ENCODE data around the gene CCDC182.
A peak's percentile ranks its signal among the peaks of the same experiment; 100 is the strongest.

Gene CCDC182

DNA sequence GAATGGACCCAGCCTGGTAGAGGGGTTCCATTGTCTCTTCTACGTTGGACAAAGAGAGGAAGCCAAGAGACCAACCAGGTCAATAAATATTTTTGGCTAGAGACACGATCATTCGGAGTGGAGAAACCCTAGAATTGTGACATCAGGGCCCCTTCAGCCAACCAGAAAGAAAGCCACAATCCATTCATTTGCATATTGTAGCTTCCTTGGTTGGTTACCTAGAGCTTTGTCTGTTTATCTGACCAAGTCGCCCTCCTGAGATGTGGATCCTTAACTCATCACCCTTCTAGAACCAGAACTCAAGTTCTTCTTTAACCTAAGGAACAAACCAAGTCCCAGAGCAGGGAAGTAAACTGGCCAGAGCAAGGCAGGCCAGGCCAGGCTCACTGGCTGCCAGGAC, at the start of gene CCDC182:
Gene CCDC182, minus strand, starts transcription at position 58 of the 400 bp plus-strand sequence. Its CDS starts 27 bp downstream, at position 31.
- no peak within 1 kb of the TSS for H3K27ac ChIP-seq
- TF ChIP-seq, protein P1, sequence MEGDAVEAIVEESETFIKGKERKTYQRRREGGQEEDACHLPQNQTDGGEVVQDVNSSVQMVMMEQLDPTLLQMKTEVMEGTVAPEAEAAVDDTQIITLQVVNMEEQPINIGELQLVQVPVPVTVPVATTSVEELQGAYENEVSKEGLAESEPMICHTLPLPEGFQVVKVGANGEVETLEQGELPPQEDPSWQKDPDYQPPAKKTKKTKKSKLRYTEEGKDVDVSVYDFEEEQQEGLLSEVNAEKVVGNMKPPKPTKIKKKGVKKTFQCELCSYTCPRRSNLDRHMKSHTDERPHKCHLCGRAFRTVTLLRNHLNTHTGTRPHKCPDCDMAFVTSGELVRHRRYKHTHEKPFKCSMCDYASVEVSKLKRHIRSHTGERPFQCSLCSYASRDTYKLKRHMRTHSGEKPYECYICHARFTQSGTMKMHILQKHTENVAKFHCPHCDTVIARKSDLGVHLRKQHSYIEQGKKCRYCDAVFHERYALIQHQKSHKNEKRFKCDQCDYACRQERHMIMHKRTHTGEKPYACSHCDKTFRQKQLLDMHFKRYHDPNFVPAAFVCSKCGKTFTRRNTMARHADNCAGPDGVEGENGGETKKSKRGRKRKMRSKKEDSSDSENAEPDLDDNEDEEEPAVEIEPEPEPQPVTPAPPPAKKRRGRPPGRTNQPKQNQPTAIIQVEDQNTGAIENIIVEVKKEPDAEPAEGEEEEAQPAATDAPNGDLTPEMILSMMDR (conservative IDR thresholded peaks at IDR 0.05): no peak

DNA sequence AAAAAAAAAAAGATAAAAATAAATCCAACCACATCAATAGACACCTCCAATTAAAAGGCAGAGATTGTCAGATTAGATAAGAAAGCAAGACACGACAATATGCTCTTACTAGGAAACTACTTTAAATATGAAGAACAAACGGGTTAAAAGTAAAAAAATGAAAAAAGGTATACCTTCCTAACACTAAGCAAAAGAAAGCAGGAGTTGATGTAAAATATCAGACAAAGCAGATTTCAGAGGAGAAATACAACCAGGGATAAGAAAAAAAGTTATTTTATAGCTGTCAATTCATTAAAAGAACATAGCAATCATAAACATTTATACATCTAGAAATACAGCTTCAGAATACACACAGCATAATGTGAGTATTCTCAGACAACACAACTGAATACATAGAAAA, 49.7 kb upstream of the CCDC182 start:
- TF ChIP-seq, protein P1 (conservative IDR thresholded peaks at IDR 0.05): no peak
- no peak overlapping the region for H3K27ac ChIP-seq

DNA sequence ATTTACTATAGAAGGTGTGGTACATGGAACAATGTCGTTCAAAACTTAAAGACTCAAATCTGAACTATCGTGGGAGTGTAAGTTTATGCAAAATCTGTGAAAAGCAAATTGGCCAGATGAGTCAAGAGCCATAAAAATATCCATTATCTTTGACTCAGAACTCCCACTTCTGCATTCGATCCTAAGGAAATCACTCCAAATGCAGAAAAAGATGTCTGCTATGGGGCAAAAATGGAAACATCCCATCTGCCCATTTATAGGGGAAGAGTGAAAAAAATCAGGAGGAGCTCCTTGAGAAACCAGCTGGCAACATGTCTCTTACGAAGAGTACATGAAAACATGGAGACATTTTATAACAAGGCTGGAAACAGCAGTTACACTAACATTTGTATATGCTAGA, 43.6 kb upstream of the CCDC182 start:
- no peak overlapping the region for H3K27ac ChIP-seq
- TF ChIP-seq, protein P1 (conservative IDR thresholded peaks at IDR 0.05): no peak

DNA sequence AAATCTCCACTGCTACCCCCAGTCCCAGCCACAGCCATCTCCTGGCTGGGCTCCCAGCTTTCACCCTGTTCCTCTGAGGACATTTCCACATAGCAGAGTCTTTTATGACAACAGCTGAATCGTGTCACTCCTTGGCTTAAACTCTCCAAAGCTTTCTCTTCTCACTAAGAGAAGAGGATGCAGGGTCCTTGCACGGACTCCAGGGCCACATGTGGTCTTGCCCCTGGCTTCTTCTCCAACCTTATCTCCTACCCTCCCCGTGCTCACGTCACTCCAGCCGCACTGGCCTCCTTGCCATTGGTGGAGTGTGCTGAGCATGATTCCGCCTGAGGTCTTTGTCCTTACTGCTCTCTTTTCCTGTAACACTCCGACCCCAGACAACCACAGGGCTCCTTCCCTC, 39.9 kb upstream of the CCDC182 start:
- H3K27ac ChIP-seq: no peak overlapping the region
- TF ChIP-seq, protein P1 (conservative IDR thresholded peaks at IDR 0.05): no peak

DNA sequence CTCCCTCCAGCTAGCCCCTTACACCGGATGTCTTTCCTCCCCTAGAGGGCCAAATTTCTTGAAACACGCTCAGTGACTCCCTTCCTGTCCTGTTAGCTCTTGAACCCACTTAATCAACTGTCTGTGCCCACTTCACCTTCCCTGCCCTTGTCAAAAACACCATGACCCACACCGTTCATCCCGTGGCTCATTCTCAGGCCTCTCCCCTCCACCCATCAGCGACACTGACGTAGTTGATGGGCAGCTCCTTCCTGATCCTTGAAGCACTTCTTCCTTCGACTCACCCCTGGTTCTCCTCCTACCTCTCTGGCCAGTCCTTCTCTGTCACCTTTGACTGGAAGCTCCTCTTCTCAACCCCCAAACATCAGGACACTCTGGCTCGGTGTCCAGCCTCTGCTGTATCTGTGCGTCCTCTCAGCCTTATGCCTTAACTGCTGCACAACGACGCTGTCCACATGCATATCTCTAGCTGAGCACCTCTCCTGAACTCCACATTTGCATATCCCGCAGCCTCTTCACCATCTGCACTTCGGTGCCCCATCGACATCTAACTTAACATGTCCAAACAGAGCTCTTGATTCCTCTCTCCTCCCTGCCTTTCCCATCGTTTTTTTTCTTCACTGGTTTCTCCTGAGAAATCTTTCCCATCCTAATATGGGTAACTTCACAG, 39.3 kb upstream of the CCDC182 start:
- H3K27ac ChIP-seq: no peak overlapping the region
- TF ChIP-seq, protein P1 (conservative IDR thresholded peaks at IDR 0.05): no peak

DNA sequence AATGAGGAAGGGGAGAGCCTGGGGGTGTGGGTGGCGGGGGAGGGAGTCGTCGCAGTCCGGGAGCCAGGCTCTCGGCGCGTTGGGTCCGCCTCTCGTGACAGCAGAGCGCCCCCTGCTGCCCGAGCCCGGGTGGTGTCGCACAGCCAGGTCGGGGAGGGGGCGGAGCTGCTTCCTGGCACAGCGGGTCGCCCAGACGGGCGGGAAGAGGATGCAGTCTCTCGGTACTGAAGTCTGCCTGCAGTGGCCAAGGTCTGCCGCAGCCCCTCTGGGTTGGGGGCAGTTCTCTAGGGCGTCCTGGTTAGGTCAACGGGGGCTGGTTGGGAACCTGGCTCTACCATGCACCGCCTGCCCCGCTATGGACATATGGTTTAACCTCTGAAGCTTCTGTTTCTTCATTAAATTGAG, 38.2 kb upstream of the CCDC182 start:
- TF ChIP-seq, protein P1 (conservative IDR thresholded peaks at IDR 0.05): peak; percentile 93
- peak overlapping the region; percentile 15; the same call in 1 of the 2 replicates for H3K27ac ChIP-seq

DNA sequence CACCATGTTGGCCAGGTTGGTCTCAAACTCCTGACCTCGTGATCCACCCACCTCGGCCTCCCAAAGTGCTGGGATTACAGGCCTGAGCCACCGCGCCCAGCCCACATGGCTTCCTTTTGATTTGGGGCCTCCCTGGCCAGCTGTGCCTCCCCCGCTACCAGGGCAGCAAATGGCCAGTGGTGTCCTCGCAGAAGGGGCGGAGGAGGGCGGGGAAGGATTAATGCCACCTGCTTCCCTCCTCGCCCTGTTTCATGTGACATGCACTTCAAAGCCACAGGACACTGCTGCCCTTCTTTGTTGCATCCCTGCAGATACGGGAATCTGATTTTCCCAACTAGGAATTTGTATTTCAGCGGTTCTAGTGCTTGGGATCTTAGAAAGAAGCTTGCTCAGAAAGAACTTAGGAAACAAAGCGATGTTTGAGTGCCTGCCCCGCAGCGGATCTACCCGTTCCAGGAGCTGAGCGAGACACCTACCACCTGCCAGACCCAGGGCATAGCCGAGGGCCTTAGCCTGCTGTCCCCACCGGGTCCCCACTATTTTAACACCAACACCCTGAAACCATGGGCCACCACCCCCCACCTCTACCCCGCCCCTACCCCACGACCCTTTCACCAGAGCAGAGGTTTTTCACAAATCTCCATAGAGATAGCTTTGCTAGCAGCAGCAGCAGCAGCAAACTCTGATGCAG, 37.7 kb upstream of the CCDC182 start:
- TF ChIP-seq, protein P1 (conservative IDR thresholded peaks at IDR 0.05): no peak
- H3K27ac ChIP-seq: peak overlapping the region; percentile 53; the same call in 1 of the 2 replicates

All from VCaP (cell line).